ES-I3 (cell line): ENCODE results near the gene PCDH9.

ENCODE experiments used
- H3K36me3 ChIP-seq: 2 replicates; pipeline ENCODE4 v1.6.1; 2013; ENCODE audit warnings: mild to moderate bottlenecking, low read length, control low read depth, moderate library complexity; ENCODE audit not compliant: insufficient read depth
- H3K4me1 ChIP-seq: 2 replicates; pipeline ENCODE4 v1.6.1; 2013; ENCODE audit warnings: mild to moderate bottlenecking, control low read depth, low read length; ENCODE audit not compliant: insufficient read depth
- H3K9ac ChIP-seq: 2 replicates; pipeline ENCODE4 v1.6.1; 2013; ENCODE audit warnings: low read depth, mild to moderate bottlenecking, low read length, moderate library complexity
- H3K9me3 ChIP-seq: 2 replicates; pipeline ENCODE4 v1.6.1; 2013; ENCODE audit warnings: mild to moderate bottlenecking, low read length, moderate library complexity; ENCODE audit not compliant: control insufficient read depth, insufficient read depth

Gene PCDH9

DNA sequence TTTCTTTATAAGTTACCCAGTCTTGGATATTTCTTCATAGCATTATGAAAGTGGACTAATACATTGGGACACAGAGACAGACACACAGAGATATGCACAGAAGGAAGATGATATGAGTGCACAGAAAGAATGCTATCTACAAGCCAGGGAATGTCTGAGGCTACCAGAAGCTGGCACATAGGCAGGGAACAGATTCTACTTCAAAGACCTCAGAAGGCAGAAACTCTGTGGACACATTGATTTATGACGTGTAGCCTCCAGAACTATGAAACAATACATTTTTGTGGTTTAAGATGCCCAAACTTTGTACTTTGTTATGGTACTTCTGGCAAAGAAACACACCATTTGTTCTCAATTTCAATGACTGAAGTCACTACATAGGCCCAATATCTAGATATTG, 556.7 kb downstream of the PCDH9 start:
- H3K9me3 ChIP-seq, result no peaks in the 10 kb centered on the region
- H3K4me1 ChIP-seq, result no peaks in the 10 kb centered on the region
- no peak overlapping the region for H3K9ac ChIP-seq
- no peaks in the 10 kb centered on the region for H3K36me3 ChIP-seq

- Histone ChIP-seq H3K4me1 (no peaks in the 10 kb centered on the region), H3K9ac (no peak overlapping the region), H3K36me3 (no peaks in the 10 kb centered on the region), H3K9me3 (no peaks in the 10 kb centered on the region)
Measured at GRCh38 chr13:66665991-66666390, 564.1 kb downstream of the PCDH9 start.

DNA sequence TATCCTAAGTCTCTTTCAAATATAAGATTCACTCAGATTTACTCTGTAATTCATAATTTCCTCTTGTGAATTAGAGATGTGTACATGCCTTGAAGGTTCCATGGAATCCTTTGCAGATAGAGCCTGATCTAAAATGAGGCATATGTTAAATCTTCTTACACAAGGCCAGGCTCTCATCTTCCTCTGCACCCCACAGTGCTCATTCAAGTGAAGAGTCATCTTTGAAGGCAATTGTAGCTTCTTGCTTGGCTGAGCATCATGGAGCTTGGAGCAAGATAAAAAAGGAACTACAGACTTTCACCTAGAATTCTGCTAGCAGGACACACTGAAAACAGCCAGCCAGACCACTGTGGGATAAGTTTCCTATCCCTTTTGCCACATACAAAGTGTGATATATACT, 566.4 kb downstream of the PCDH9 start:
- Histone ChIP-seq H3K9ac (no peak overlapping the region), H3K4me1 (peaks cover 5% of the 10 kb centered on the region; the same call in 1 of the 2 replicates), H3K36me3 (no peaks in the 10 kb centered on the region), H3K9me3 (no peaks in the 10 kb centered on the region)

DNA sequence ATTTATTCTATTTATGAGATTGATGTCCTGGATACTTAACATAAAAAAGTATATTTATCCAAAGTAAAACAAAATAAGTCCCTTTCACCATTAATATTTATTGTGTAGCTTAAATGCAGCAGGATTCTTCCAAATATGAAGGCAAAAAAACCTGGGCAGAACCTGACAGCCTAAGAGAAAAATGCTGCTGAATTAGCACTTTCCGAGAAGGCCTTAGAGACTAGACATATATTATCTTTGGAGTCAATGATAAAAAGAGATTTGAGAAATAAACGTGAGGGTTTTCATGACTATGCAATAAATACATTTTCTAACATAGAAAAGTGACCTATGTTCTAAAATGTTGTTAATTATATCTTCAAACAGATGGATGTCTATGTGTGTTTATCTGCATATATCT, 566.9 kb downstream of the PCDH9 start:
- Histone ChIP-seq H3K9me3 (no peaks in the 10 kb centered on the region), H3K4me1 (peaks cover 5% of the 10 kb centered on the region; the same call in 1 of the 2 replicates), H3K36me3 (no peaks in the 10 kb centered on the region), H3K9ac (no peak overlapping the region)

GRCh38 chr13:66661336-66661735, 568.8 kb downstream of the PCDH9 start:
- Histone ChIP-seq H3K4me1 (peaks cover 5% of the 10 kb centered on the region; the same call in 1 of the 2 replicates), H3K9ac (no peak overlapping the region), H3K36me3 (no peaks in the 10 kb centered on the region), H3K9me3 (no peaks in the 10 kb centered on the region)

DNA sequence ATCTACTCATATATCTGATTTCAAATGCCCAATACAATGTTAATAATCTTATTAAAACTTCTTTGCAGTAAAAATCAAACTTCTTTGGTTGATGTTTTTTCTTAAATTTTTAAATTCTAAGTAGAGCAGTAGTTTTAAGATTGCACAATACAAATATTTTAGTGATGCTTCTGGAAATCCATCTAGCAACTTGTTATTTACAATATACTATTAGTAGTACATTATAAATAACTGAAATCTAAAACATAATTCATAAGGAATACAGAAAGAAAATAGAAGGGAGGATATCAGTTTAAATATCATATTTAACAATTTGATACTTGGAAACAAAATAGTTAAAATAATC, 569.7 kb downstream of the PCDH9 start:
- H3K9me3 ChIP-seq, result no peaks in the 10 kb centered on the region
- H3K36me3 ChIP-seq, result no peaks in the 10 kb centered on the region
- H3K9ac ChIP-seq, result no peak overlapping the region
- peaks cover 5% of the 10 kb centered on the region; the same call in 1 of the 2 replicates for H3K4me1 ChIP-seq

GRCh38 chr13:66659701-66660467, 570.3 kb downstream of the PCDH9 start:
- no peak overlapping the region for H3K9ac ChIP-seq
- no peaks in the 10 kb centered on the region for H3K9me3 ChIP-seq
- no peaks in the 10 kb centered on the region for H3K36me3 ChIP-seq
- H3K4me1 ChIP-seq, result peaks cover 5% of the 10 kb centered on the region; the same call in 1 of the 2 replicates

DNA sequence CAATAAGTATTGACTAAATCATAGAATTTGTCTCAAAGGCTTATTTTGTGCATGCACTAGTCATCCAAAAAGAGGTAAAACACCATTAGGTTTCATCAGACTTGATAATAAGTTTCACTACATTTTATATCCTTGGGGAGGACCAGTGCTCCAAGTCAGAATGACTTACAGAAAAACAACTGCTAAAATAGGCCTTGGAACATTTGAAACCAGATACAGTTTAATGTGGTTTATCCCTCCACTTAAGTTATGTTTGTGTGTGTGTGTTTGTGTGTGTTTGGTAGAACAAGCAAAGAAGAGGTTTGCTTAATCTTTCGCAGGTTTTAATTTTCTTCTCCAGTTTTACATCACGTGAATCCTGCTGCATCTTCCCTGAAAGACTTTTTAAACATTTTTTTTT, 570.9 kb downstream of the PCDH9 start:
- peaks cover 5% of the 10 kb centered on the region; the same call in 1 of the 2 replicates for H3K4me1 ChIP-seq
- no peak overlapping the region for H3K9ac ChIP-seq

DNA sequence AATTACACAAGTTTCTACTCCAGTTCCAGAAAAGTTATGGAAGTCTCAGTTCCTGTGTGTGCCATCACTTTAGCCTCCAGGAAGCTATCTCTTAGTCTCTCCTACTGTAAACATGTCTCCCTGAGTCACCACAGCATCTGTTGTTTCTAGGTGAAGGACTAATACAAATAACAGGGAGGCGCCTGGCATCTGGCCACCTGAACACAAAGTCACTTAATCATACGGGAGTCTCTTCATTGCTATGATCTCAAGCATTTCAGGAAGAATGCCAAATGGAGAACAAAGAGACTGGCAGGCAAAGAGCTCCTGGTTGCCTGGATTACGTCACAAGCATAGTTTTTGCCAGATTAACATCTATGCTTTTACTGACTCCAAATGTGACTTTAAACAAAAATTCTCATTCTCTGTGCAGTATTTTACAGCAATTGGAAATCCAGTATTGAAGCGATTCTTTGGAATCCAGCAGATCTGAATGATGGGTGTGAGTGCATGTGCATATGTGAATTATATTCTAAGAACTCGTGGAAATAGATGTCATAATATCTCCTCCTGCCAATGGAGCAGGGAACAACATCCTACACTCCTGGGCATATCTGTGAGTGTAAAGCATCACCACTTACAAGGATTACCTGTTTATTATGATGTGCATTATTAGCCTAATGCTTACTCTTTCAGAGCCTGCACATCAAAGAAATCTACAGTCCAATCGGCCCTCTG, 572.8 kb downstream of the PCDH9 start:
- H3K4me1 ChIP-seq, result peaks cover 5% of the 10 kb centered on the region; the same call in 1 of the 2 replicates
- no peak overlapping the region for H3K9ac ChIP-seq

More for the DNA sequence above, 570.9 kb downstream of the PCDH9 start:
- Histone ChIP-seq H3K36me3 (no peaks in the 10 kb centered on the region), H3K9me3 (no peaks in the 10 kb centered on the region)

DNA sequence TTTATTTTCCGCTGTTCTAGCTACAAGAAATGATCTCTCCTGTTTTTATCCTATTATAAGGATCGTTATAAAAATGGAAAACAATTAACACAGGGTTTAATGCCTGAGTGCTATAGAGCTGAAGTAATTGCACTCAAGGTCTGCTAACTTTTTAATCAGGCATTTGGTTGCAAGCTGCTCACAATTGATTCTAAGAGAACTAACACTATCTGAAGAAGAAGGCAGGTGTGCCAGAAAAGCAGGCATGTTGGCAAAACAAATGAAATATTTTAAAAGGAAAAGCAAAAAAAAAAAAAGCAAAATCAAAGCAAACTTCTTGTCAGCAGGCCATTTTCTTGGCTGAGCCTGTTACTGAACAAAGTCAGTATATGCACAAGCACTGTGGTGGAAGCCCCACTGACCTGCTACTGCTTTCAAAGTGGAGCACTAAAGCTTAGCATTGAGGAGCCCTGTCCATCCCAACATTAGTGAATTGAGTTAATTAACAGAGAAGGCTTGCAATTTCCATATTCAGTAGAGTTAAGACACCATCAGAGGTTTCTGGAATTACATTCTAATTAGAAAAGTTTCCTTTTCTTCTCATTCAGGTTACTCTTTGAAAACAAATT, 574.2 kb downstream of the PCDH9 start:
- Histone ChIP-seq H3K9ac (no peak overlapping the region), H3K9me3 (no peaks in the 10 kb centered on the region), H3K36me3 (no peaks in the 10 kb centered on the region), H3K4me1 (peaks cover 5% of the 10 kb centered on the region; the same call in 1 of the 2 replicates)

More for the DNA sequence above, 572.8 kb downstream of the PCDH9 start:
- H3K9me3 ChIP-seq, result no peaks in the 10 kb centered on the region
- H3K36me3 ChIP-seq, result no peaks in the 10 kb centered on the region

DNA sequence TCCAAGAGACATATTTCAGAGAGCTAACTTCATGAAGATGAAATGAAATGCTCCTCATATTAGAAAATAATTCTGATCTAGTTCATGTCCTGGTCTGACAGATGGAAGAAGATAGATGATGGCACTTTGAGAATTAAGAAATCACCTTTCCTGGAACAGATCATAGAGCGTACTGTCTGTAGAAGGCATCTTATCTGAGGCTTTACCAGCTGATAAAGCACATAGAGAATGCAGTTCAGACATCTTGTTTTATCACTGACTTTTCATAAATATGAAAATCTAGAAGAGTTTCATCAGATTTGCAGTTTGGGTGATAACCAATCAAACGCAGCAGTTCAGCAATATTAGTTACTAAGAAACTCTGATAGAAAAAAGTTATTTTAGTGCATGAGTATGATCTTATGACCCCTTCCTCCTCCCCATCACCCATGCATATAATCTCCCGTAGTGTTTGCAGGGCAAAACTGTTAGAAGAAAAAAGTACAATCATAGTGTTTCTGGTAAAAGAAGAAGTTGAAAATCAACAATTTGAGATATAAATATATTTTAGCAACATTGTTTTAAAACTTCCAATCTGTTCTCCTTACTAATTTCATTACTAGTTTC, 585.2 kb downstream of the PCDH9 start:
- H3K9ac ChIP-seq, result no peak overlapping the region
- H3K4me1 ChIP-seq, result no peaks in the 10 kb centered on the region
- H3K9me3 ChIP-seq, result no peaks in the 10 kb centered on the region

GRCh38 chr13:66640231-66640630, 589.9 kb downstream of the PCDH9 start:
- H3K9me3 ChIP-seq, result no peaks in the 10 kb centered on the region
- no peaks in the 10 kb centered on the region for H3K36me3 ChIP-seq
- H3K9ac ChIP-seq, result no peak overlapping the region
- peaks cover 4% of the 10 kb centered on the region; the same call in 1 of the 2 replicates for H3K4me1 ChIP-seq

More for the DNA sequence above, 585.2 kb downstream of the PCDH9 start:
- H3K36me3 ChIP-seq, result no peaks in the 10 kb centered on the region

DNA sequence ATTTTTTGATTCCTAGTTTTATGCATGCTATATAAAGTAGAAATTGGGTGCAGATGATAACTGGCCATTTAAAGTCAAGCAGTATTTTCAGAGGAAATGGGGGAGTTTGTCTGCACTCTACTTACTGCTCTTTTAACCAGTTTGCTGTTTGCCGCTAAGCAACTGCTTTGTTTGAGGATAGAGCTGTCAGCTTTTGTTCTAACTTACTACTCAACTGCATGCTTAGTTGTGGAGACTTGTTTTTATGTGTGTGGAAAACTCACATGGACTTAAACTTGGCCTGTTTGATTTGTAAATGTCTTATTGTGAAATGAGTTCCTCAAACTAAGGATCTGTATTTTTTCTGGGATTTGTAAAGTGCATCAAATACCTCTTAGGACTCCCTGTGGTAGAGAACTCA, 591.1 kb downstream of the PCDH9 start:
- Histone ChIP-seq H3K36me3 (no peaks in the 10 kb centered on the region), H3K9ac (no peak overlapping the region), H3K4me1 (peaks cover 4% of the 10 kb centered on the region; the same call in 1 of the 2 replicates), H3K9me3 (no peaks in the 10 kb centered on the region)

DNA sequence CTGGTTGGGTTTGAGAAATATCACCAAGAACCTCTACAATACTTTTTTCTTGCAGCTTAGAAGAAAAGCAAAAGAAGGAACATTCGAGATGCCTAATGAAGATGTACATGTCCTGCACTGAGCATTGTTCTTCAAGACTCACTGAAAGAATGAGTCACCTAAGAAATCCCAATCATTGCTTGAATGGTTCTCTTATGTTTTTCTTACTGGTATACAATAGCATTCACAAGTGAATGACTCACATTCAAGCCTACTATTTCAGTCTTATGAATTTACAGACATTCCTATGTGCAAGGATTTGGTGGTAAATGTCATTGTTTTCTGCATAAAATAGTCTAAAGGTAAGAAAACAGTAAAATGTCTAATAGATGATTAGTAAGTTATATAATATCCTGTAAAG, 594.6 kb downstream of the PCDH9 start:
- H3K36me3 ChIP-seq, result no peaks in the 10 kb centered on the region
- H3K4me1 ChIP-seq, result peaks cover 4% of the 10 kb centered on the region; the same call in 1 of the 2 replicates
- no peaks in the 10 kb centered on the region for H3K9me3 ChIP-seq
- H3K9ac ChIP-seq, result no peak overlapping the region
